PFSK-1 (cell line): ENCODE data around the gene DTX1.

Source experiments
- FOXP2 ChIP-seq: optimal IDR thresholded peaks from 2 replicates; pipeline ENCODE3; 2011; ENCODE audit warnings: borderline replicate concordance, control low read depth, inconsistent platforms; ENCODE audit not compliant: insufficient read depth; ENCODE audit errors: extremely low read length, extremely low read depth
- POLR2AphosphoS5 ChIP-seq: IDR thresholded peaks from 2 replicates; pipeline ENCODE4 v1.6.1; 2012; ENCODE audit warnings: low read depth, mild to moderate bottlenecking, control low read depth, low read length, moderate library complexity
- REST ChIP-seq, 2 experiments: IDR thresholded peaks; 2 replicates each; pipeline versions ENCODE4 v1.6.1 to v1.8.0; 2011 to 2012; ENCODE audit warnings: low read depth in 2 of 2, low read length in 2 of 2, control low read depth in 1 of 2, inconsistent platforms in 1 of 2, mild to moderate bottlenecking in 1 of 2, moderate library complexity in 1 of 2; ENCODE audit not compliant: insufficient read depth in 1 of 2
- SIN3A ChIP-seq: IDR thresholded peaks from 2 replicates; pipeline ENCODE4 v1.6.1; 2012; ENCODE audit warnings: mild to moderate bottlenecking, low read length, moderate library complexity, borderline replicate concordance; ENCODE audit not compliant: insufficient read depth
- TAF1 ChIP-seq: IDR thresholded peaks from 2 replicates; pipeline ENCODE4 v1.6.1; 2012; ENCODE audit warnings: low read length, control low read depth, borderline replicate concordance; ENCODE audit not compliant: insufficient read depth

DNA sequence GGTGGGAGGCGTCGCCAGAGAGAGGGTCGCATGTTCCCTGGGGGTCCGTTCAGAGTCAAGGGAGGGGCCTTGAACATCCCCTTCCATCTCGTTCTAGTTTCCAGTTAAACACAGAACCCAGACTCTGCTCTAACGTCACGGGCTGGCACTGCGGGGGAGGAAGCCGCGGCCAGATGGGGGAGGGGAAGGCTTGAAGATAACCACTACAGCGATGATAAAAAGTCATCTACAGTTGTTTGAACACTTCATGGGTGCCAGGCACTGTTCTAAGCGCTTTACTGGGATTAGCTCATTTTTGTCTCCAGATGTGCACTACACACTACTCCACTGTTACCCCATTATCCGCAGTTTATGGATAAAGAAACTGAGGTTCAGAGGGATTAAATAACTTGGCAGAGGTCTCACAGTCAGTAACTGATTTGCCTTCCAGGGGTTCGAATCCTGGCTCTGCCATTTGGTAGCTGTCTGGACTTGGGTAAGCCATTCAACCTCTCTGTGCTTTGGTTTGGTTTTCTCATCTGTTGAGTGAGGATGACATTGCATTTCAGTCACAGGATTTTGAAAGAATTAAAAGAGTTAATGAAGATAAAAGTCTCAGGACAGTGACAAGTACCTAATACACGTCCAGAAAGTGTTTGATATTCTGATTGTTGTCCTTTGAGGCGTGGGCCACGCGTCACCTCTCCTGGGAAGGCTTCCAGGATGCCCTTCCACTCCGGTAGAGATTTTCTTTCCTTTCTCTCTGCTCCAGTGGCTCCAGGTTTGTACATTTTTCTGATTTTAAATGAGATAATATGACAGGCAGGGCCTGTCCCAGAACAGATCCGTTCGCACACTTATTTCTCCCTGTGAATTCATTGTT, 79.8 kb downstream of the DTX1 start:
- TF ChIP-seq POLR2AphosphoS5 (no peak), SIN3A (no peak), TAF1 (no peak), REST (IDR thresholded peaks at IDR 0.05; ENCODE audit: insufficient read depth in 1 of 2, low read depth in 2 of 2, low read length in 2 of 2) (no peak), FOXP2 (no peak)
